Colon (tissue), 2 donors: ENCODE data around the gene OR4A16.

Experiments used
- FAIRE-seq: peaks from 2 replicates; lab custom pipeline; 2012; peaks lifted over from hg19 to GRCh38; lab: Jason Lieb, UNC
- donor health status: control.
- donor health status: control.

The OR4A16 gene

GRCh38 chr11:55342901-55343300, at the start of gene OR4A16:
TSS of gene OR4A16 (plus strand) at chr11:55343201. CDS start at chr11:55343201, 0 bp downstream.
- FAIRE-seq, result no peak

GRCh38 chr11:55324500-55324899, 18.5 kb upstream of the OR4A16 start:
- no peak for FAIRE-seq

- no peak for FAIRE-seq
Observed at GRCh38 chr11:55345306-55345705, 2.3 kb downstream of the OR4A16 start.

- no peak for FAIRE-seq
Observed at GRCh38 chr11:55349032-55349431, 6.0 kb downstream of the OR4A16 start.

GRCh38 chr11:55357560-55358184, 14.7 kb downstream of the OR4A16 start:
- FAIRE-seq, result no peak

- no peak for FAIRE-seq
Observed at GRCh38 chr11:55367674-55368073, 24.7 kb downstream of the OR4A16 start, which contains the start of gene OR4A15. TSS of gene OR4A15 (plus strand) at chr11:55367974. CDS start at chr11:55367974, 0 bp downstream.
